Thoracic aorta (tissue), 2 donors: Measurements from ENCODE around the gene GRB7. TPM values are rescaled to one million over a fixed set of nuclear protein-coding genes. Genes with fewer than 3 reads are reported as not detected.
"Not testable (repeated sequence)": the region's sequence is repeated elsewhere in the genome, so short reads cannot be mapped to it uniquely, and the experiment has no call there.

ENCODE experiments used
- ATAC-seq: fragments of 150-250 bp; one replicate; pipeline ENCODE4 v1.8.0; 2017; ENCODE audit warnings: low read depth; ENCODE audit not compliant: insufficient number of reproducible peaks, low FRiP score
- DNase-seq: peaks from one replicate; pipeline ENCODE4 v3.0.0-alpha.2; 2020; ENCODE audit warnings: low spot score
- H3K27ac ChIP-seq, 2 donors: fragments of 200-600 bp; sonication (generic); 1 replicate in 1 of 2; 2 replicates in 1 of 2; pipeline ENCODE4 v1.5.1; 2016; ENCODE audit warnings: mild to moderate bottlenecking in 2 of 2, moderate library complexity in 2 of 2
- H3K27me3 ChIP-seq: fragments of 200-600 bp; sonication (generic); replicated peaks from 2 replicates; pipeline ENCODE4 v1.6.0; 2016; ENCODE audit warnings: mild to moderate bottlenecking; ENCODE audit not compliant: insufficient read depth
- H3K36me3 ChIP-seq: fragments of 200-600 bp; sonication (generic); one replicate; pipeline ENCODE4 v1.5.1; 2016
- H3K4me1 ChIP-seq, 2 donors: fragments of 200-600 bp; sonication (generic); 1 replicate in 1 of 2; 2 replicates in 1 of 2; pipeline versions ENCODE4 v1.5.1 to v1.6.0; 2016; ENCODE audit warnings: low read depth in 2 of 2, mild to moderate bottlenecking in 1 of 2; ENCODE audit not compliant: control insufficient read depth in 1 of 2
- H3K4me3 ChIP-seq: fragments of 200-600 bp; sonication (generic); 2 replicates; pipeline ENCODE4 v1.5.1; 2016; ENCODE audit warnings: mild to moderate bottlenecking
- H3K9me3 ChIP-seq: fragments of 200-600 bp; sonication (generic); 2 replicates; pipeline ENCODE4 v1.5.1; 2016
- total RNA-seq, 2 donors: library from RNA; depleted of rRNA; stranded (reverse); fragments of >200 nt; gene quantifications; one replicate each; pipeline versions ENCODE4 v1.1.0 to v1.2.3, GENCODE V29; 2016
- TF ChIP-seq, protein P1 (sequence below): fragments of 200-600 bp; sonication (generic); IDR thresholded peaks from one replicate; pipeline ENCODE4 v1.5.1; 2019; ENCODE audit warnings: antibody characterized with exemption

The GRB7 gene
- total RNA-seq, 2 donors from 2014 or later: 0.85 to 1.4 TPM

DNA sequence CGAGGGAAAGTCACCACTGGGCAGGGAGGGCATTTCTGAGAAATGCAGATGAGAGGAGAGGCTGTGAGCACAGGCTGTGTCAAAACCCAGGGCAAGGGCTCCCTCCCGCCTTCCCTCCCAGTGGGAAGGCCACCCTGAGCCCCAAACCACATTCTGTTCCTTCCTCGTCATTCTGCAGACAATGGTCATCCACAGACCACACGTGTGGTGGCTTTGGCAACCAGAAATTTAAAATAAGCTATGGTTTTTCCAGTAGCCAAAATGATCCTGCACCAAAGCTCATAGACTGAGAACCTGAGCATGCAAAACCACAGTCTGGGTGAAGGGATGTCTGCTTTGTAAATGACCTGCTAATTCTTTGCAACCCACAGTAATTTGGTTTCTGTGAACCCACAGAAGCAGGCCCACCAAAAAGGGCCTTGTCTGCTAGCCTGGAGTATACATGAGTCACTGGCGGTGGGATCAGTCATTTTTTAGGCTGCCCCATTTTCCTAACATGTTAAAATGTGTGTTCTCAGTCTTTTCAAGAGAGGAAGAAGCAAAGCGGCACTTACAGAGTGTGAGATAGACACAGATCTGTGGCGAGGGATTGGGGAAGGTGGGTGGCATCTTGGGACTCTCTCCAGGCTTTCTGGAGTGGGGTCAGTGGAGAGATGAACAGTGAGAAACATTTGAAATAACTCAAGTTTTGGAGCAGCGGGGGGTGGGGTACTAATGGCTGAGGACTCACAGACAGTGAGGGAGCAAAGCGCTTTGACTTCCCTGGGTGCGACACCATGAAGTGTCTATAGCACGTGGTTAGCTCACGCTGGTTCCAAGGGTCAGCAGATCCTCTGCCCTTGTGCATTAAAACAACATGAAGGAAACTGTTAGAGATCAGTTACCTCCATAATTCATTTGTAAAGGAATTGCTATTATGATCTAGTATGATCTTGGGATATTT is 20.5 kb downstream of the GRB7 start:
- no peak overlapping the region for H3K27ac ChIP-seq
- no peaks in the 10 kb centered on the region for H3K9me3 ChIP-seq
- no peak for DNase-seq
- TF ChIP-seq, protein P1, sequence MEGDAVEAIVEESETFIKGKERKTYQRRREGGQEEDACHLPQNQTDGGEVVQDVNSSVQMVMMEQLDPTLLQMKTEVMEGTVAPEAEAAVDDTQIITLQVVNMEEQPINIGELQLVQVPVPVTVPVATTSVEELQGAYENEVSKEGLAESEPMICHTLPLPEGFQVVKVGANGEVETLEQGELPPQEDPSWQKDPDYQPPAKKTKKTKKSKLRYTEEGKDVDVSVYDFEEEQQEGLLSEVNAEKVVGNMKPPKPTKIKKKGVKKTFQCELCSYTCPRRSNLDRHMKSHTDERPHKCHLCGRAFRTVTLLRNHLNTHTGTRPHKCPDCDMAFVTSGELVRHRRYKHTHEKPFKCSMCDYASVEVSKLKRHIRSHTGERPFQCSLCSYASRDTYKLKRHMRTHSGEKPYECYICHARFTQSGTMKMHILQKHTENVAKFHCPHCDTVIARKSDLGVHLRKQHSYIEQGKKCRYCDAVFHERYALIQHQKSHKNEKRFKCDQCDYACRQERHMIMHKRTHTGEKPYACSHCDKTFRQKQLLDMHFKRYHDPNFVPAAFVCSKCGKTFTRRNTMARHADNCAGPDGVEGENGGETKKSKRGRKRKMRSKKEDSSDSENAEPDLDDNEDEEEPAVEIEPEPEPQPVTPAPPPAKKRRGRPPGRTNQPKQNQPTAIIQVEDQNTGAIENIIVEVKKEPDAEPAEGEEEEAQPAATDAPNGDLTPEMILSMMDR: no peak
- H3K4me1 ChIP-seq: peaks cover 0 to 12% of the 10 kb centered on the region in 2 donors
- no peak overlapping the region for H3K4me3 ChIP-seq
- H3K27me3 ChIP-seq: no peaks in the 10 kb centered on the region
- ATAC-seq: no peak
- H3K36me3 ChIP-seq: no peaks in the 10 kb centered on the region

DNA sequence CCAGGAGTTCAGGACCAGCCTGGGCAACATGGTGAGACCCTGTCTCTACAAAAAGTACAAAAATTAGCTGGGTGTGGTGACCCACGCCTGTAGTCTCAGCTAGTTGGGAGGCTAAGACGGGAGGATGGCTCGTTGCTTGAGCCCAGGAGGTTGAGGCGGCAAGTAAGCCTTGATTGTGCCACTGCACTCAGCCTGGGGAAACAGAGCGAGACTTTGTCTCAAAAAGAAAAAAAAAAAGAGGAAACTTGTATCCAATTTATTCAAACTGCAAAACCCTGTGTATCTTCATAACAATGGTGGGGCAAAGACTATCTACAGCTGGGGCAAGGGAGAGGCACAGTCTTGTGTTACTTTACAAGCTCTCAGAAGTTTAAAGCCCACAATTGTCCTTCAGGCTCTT is 21.5 kb downstream of the GRB7 start:
- DNase-seq (no peak), ATAC-seq (no peak)
- Histone ChIP-seq H3K27me3 (no peaks in the 10 kb centered on the region), H3K27ac (no peak overlapping the region), H3K36me3 (no peaks in the 10 kb centered on the region), H3K4me3 (no peak overlapping the region), H3K9me3 (no peaks in the 10 kb centered on the region), H3K4me1 (peaks cover 0 to 7% of the 10 kb centered on the region in 2 donors)
- TF ChIP-seq, protein P1: no peak

DNA sequence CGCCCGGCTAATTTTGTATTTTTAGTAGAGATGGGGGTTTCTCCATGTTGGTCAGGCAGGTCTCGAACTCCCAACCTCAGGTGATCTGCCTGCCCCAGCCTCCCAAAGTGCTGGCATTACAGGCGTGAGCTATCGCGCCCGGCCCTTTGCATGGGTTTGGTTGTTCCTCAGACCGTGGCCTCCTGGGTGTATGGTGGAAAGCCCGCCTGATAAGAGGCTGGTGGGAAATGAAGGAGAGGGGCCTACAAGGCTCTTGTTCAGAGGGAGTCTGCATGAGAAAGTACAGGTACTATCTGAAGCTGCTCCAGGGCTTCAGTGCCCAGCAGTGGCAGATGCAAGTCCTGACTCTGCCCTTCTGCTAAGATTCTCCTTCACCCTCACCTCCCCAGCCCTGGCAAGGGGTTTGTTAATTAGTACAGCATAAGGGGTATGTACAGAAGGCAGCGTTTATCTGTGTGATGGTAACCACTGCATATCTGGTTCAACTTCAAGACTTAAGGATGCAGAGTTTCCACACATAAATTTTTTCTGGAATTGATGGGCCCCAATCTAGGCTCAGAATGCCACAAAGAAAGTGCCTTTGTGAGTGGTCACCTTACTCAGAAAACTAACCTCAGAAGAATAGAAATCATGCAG is 24.2 kb downstream of the GRB7 start:
- ATAC-seq (no peak), DNase-seq (no peak)
- H3K4me3 ChIP-seq: no peak overlapping the region
- no peaks in the 10 kb centered on the region for H3K4me1 ChIP-seq
- H3K27me3 ChIP-seq: no peaks in the 10 kb centered on the region
- TF ChIP-seq, protein P1: no peak
- H3K9me3 ChIP-seq: no peaks in the 10 kb centered on the region
- H3K36me3 ChIP-seq: no peaks in the 10 kb centered on the region
- H3K27ac ChIP-seq: no peak overlapping the region

DNA sequence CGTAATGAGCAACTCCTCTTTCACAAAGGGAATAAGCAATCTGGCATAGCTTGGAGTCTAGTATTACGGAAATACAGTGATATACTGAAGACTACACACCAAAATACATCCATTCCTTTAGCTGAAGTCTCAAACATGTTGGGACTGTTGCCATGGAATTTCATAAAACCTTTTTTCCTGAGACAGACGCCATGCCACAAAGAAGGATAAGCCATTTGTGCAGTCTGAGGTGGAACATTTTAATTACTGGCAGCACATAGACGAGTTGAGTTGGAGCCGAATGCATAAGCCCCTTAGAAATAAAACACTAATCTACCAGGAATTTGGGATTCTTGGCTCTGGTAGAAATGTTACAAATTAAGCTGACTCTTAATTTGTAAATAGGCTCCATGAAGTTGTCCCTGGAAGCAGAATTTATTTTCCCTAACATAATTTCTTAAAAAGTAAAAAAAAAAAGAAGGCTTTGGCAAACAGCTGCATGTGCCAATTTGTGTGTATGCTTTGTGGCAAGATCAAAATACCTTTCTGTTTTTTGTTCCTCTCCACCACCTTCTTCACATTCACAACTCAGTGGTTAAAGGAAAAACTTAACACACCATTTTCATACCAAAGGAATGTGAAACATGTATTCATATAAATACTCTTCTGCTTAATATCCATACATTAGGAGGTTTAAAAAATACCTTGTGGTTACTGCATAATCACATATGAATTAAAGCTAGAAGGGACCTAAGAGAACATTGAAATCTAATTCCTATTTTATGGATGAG is 25.5 kb downstream of the GRB7 start:
- TF ChIP-seq, protein P1: no peak
- H3K27me3 ChIP-seq: no peaks in the 10 kb centered on the region
- no peaks in the 10 kb centered on the region for H3K36me3 ChIP-seq
- H3K4me3 ChIP-seq: no peak overlapping the region
- DNase-seq (no peak), ATAC-seq (no peak)
- H3K4me1 ChIP-seq: no peaks in the 10 kb centered on the region
- H3K27ac ChIP-seq: no peak overlapping the region
- H3K9me3 ChIP-seq: no peaks in the 10 kb centered on the region

DNA sequence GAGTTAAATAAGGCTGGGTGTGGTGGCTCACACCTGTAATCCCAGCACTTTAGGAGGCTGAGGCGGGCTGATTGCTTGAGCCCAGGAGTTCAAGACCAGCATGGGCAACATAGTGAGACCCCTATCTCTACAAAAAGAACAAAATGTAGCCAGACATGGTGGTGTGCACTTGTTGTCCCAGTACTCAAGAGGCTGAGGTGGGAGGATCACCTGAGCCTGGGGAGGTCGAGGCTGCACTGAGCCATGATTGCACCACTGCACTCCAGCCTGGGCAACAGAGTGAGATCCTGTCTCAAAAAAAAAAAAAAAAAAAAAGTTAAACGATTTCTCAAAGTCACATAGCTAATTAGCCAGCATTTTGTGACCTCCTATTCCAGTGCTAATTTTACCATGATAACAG is 26.4 kb downstream of the GRB7 start:
- not testable (repeated sequence) for ATAC-seq, DNase-seq, H3K4me1 ChIP-seq, H3K27me3 ChIP-seq, H3K9me3 ChIP-seq, H3K4me3 ChIP-seq, H3K27ac ChIP-seq, H3K36me3 ChIP-seq
